H1 (cell line): Measurements from ENCODE around the gene TNFRSF1A. TPM values are rescaled to one million over a fixed set of nuclear protein-coding genes. Genes with fewer than 3 reads are reported as not detected.
A peak's percentile ranks its signal among the peaks of the same experiment; 100 is the strongest.

ENCODE experiments used
- CTCF ChIA-PET: fragments of 300-600 bp; sonication (Branson Sonifier 250); formaldehyde crosslinking; loops from one replicate; lab custom pipeline; 2021; ENCODE audit not compliant: partially characterized antibody; lab: Charles Lee
- POLR2A ChIA-PET: fragments of 300-600 bp; sonication (Branson Sonifier 250); formaldehyde crosslinking; loops from one replicate; lab custom pipeline; 2021; ENCODE audit warnings: inconsistent platforms; ENCODE audit not compliant: partially characterized antibody; lab: Charles Lee
- DNase-seq, 2 experiments: peaks; one replicate each; pipeline versions ENCODE4 v3.0.0 to v3.0.0-alpha.2; 2010 to 2022; ENCODE audit warnings: low spot score in 2 of 2, low read depth in 1 of 2, mixed read lengths in 1 of 2
- FAIRE-seq: peaks from 2 replicates; lab custom pipeline; 2011; peaks lifted over from hg19 to GRCh38; lab: Jason Lieb, UNC
- H2AFZ ChIP-seq: 2 replicates; pipeline ENCODE4 v1.8.1; 2012; ENCODE audit warnings: low read length, inconsistent platforms
- H2AK5ac ChIP-seq: 2 replicates; pipeline ENCODE4 v1.6.1; 2013; ENCODE audit warnings: low read depth, low read length
- H2BK120ac ChIP-seq: replicated peaks from 2 replicates; pipeline ENCODE3; 2013; ENCODE audit warnings: low read depth, low read length, inconsistent platforms
- H2BK12ac ChIP-seq: 2 replicates; pipeline ENCODE4 v1.6.1; 2013; ENCODE audit warnings: low read depth, low read length
- H2BK15ac ChIP-seq: 2 replicates; pipeline ENCODE4 v1.6.1; 2013; ENCODE audit warnings: low read length
- H2BK20ac ChIP-seq: 2 replicates; pipeline ENCODE4 v1.6.1; 2013; ENCODE audit warnings: low read length
- H2BK5ac ChIP-seq: 2 replicates; pipeline ENCODE4 v1.6.1; 2013; ENCODE audit warnings: low read depth, low read length
- H3K14ac ChIP-seq: 2 replicates; pipeline ENCODE4 v1.6.1; 2013; ENCODE audit warnings: inconsistent platforms; ENCODE audit not compliant: insufficient read length
- H3K18ac ChIP-seq: 2 replicates; pipeline ENCODE4 v1.6.1; 2013; ENCODE audit warnings: low read length; ENCODE audit errors: extremely low read depth
- H3K23ac ChIP-seq: 2 replicates; pipeline ENCODE4 v1.6.1; 2013; ENCODE audit warnings: inconsistent platforms; ENCODE audit not compliant: insufficient read length
- H3K23me2 ChIP-seq: 2 replicates; pipeline ENCODE4 v1.6.1; 2013; ENCODE audit warnings: low read depth, low read length
- H3K27ac ChIP-seq: 2 replicates; pipeline ENCODE4 v1.6.1; 2011; ENCODE audit warnings: low read depth, low read length, inconsistent platforms
- H3K27me3 ChIP-seq, 4 experiments: replicated peaks in 1 of 4; 1 replicate in 1 of 4; 2 replicates in 3 of 4; pipeline versions ENCODE4 v1.6.1 to v1.8.1; 2011 to 2013; ENCODE audit warnings: low read length in 3 of 4, mild to moderate bottlenecking in 3 of 4, inconsistent platforms in 2 of 4, mixed read lengths in 2 of 4, moderate library complexity in 1 of 4; ENCODE audit not compliant: control insufficient read depth in 3 of 4, insufficient read depth in 3 of 4; ENCODE audit errors: extremely low read depth in 1 of 4
- H3K36me3 ChIP-seq, 4 experiments: 2 replicates each; pipeline versions ENCODE4 v1.6.1 to v1.8.1; 2011 to 2013; ENCODE audit warnings: mild to moderate bottlenecking in 4 of 4, low read length in 3 of 4, moderate library complexity in 2 of 4, control low read depth in 1 of 4, inconsistent platforms in 1 of 4; ENCODE audit not compliant: insufficient read depth in 4 of 4, control insufficient read depth in 2 of 4
- H3K4ac ChIP-seq: replicated peaks from 2 replicates; pipeline ENCODE3; 2013; ENCODE audit warnings: low read length, low read depth, mixed read lengths, inconsistent platforms; ENCODE audit not compliant: insufficient read length
- H3K4me1 ChIP-seq, 4 experiments: replicated peaks in 1 of 4; 1 replicate in 1 of 4; 2 replicates in 3 of 4; pipeline versions ENCODE4 v1.6.1 to v1.8.1; 2011 to 2013; ENCODE audit warnings: low read length in 3 of 4, inconsistent platforms in 2 of 4, mixed read lengths in 1 of 4; ENCODE audit not compliant: insufficient read depth in 4 of 4, control insufficient read depth in 3 of 4
- H3K4me2 ChIP-seq, 2 experiments: 2 replicates each; pipeline versions ENCODE4 v1.6.1 to v1.8.1; 2011 to 2013; ENCODE audit warnings: low read depth in 2 of 2, low read length in 2 of 2, control low read depth in 1 of 2, inconsistent platforms in 1 of 2, mild to moderate bottlenecking in 1 of 2; ENCODE audit not compliant: insufficient read depth in 1 of 2
- H3K4me3 ChIP-seq, 4 experiments: fragments of 200-600, 300-600 bp in 1 of 4; sonication (generic), shearing (Covaris generic), sonication (Bioruptor Twin) in 1 of 4; 2 replicates each; pipeline versions ENCODE4 v1.5.1 to v1.8.1; 2011 to 2016; ENCODE audit warnings: low read length in 4 of 4, low read depth in 3 of 4, control low read depth in 2 of 4, inconsistent platforms in 2 of 4, mild to moderate bottlenecking in 2 of 4, mixed read lengths in 1 of 4, moderate library complexity in 1 of 4; ENCODE audit not compliant: insufficient read depth in 2 of 4; ENCODE audit errors: extremely low read depth in 1 of 4
- H3K56ac ChIP-seq: replicated peaks from 2 replicates; pipeline ENCODE3; 2013; ENCODE audit warnings: low read depth, mild to moderate bottlenecking, mixed read lengths, low read length, inconsistent platforms; ENCODE audit not compliant: insufficient read length
- H3K79me1 ChIP-seq: 2 replicates; pipeline ENCODE4 v1.6.1; 2013; ENCODE audit warnings: low read depth, low read length, control low read depth
- H3K79me2 ChIP-seq, 2 experiments: 2 replicates each; pipeline versions ENCODE4 v1.6.1 to v1.8.1; 2012 to 2013; ENCODE audit warnings: low read length in 2 of 2, mild to moderate bottlenecking in 2 of 2, inconsistent platforms in 1 of 2; ENCODE audit not compliant: insufficient read depth in 2 of 2, control insufficient read depth in 1 of 2
- H3K9ac ChIP-seq, 4 experiments: replicated peaks in 1 of 4; 1 replicate in 1 of 4; 2 replicates in 3 of 4; pipeline versions ENCODE4 v1.6.1 to v1.8.1; 2011 to 2013; ENCODE audit warnings: low read depth in 3 of 4, low read length in 3 of 4, control low read depth in 2 of 4, mild to moderate bottlenecking in 2 of 4, moderate library complexity in 2 of 4, inconsistent platforms in 1 of 4; ENCODE audit errors: extremely low read depth in 1 of 4
- H3K9me3 ChIP-seq, 2 experiments: 2 replicates each; pipeline versions ENCODE4 v1.6.1 to v1.8.1; 2012 to 2013; ENCODE audit warnings: mild to moderate bottlenecking in 2 of 2, moderate library complexity in 2 of 2, control low read depth in 1 of 2, inconsistent platforms in 1 of 2, low read depth in 1 of 2, low read length in 1 of 2, mixed read lengths in 1 of 2; ENCODE audit not compliant: insufficient read depth in 2 of 2
- H4K20me1 ChIP-seq, 2 experiments: replicated peaks in 1 of 2; 2 replicates each; pipeline versions ENCODE3 to v1.8.1; 2011 to 2013; ENCODE audit warnings: inconsistent platforms in 2 of 2, low read length in 2 of 2, mild to moderate bottlenecking in 1 of 2; ENCODE audit not compliant: insufficient read depth in 2 of 2, control insufficient read depth in 1 of 2
- H4K5ac ChIP-seq: 2 replicates; pipeline ENCODE4 v1.6.1; 2013; ENCODE audit warnings: low read length, low read depth, mixed read lengths, inconsistent platforms; ENCODE audit not compliant: insufficient read length
- H4K8ac ChIP-seq: 2 replicates; pipeline ENCODE4 v1.8.0; 2013; ENCODE audit warnings: mild to moderate bottlenecking, moderate library complexity, low read length, inconsistent platforms; ENCODE audit not compliant: insufficient read depth; ENCODE audit errors: extremely low read depth
- H4K91ac ChIP-seq: replicated peaks from 2 replicates; pipeline ENCODE3; 2013; ENCODE audit warnings: low read length, mixed read lengths, inconsistent platforms; ENCODE audit not compliant: insufficient read length
- BACH1 ChIP-seq: IDR thresholded peaks from 2 replicates; pipeline ENCODE4 v1.6.1; 2012; ENCODE audit warnings: low read length, improper control_type of control experiment
- CBX5 ChIP-seq: fragments of 300-800, 300-1000 bp; sonication (generic); IDR thresholded peaks from 2 replicates; pipeline ENCODE4 v1.7.1; 2016; ENCODE audit warnings: antibody characterized with exemption, low read length, low read depth
- CHD2 ChIP-seq: IDR thresholded peaks from 2 replicates; pipeline ENCODE4 v1.6.1; 2012; ENCODE audit warnings: low read length, improper control_type of control experiment
- CREB1 ChIP-seq: IDR thresholded peaks from 2 replicates; pipeline ENCODE4 v1.6.1; 2012; ENCODE audit warnings: inconsistent platforms
- GABPA ChIP-seq: IDR thresholded peaks from 2 replicates; pipeline ENCODE4 v1.6.1; 2011; ENCODE audit warnings: mild to moderate bottlenecking, low read length, moderate library complexity, borderline replicate concordance; ENCODE audit not compliant: insufficient read depth
- MAFK ChIP-seq: IDR thresholded peaks from 2 replicates; pipeline ENCODE4 v1.6.1; 2012; ENCODE audit warnings: low read depth, mild to moderate bottlenecking, improper control_type of control experiment, low read length
- RBBP5 ChIP-seq: IDR thresholded peaks from 2 replicates; pipeline ENCODE4 v1.7.1; 2012; ENCODE audit warnings: low read depth, mild to moderate bottlenecking, inconsistent platforms, low read length, moderate library complexity, borderline replicate concordance
- SP4 ChIP-seq: IDR thresholded peaks from 2 replicates; pipeline ENCODE4 v1.6.1; 2012; ENCODE audit warnings: low read length, inconsistent platforms
- TCF12 ChIP-seq: IDR thresholded peaks from 2 replicates; pipeline ENCODE4 v1.6.1; 2011; ENCODE audit warnings: low read depth, mild to moderate bottlenecking, low read length
- TEAD4 ChIP-seq: IDR thresholded peaks from 2 replicates; pipeline ENCODE4 v1.6.1; 2012; ENCODE audit warnings: low read depth, low read length, inconsistent platforms, mixed read lengths
- ZNF274 ChIP-seq: IDR thresholded peaks from 2 replicates; pipeline ENCODE4 v1.7.0; 2012; ENCODE audit warnings: low read length, borderline replicate concordance; ENCODE audit errors: extremely low read depth
- whole genome bisulfite sequencing, 2 experiments: shearing (Covaris generic) in 1 of 2; methylation state at CpG; one replicate each; pipeline versions ENCODE4 v1.1.6 to v1.1.7; 2013 to 2015; ENCODE audit warnings: low lambda C conversion rate in 2 of 2, mixed read lengths in 2 of 2, inconsistent platforms in 1 of 2, low coverage in 1 of 2, missing lambda C conversion rate in 1 of 2; ENCODE audit not compliant: insufficient replicate concordance in 2 of 2, insufficient coverage in 1 of 2, insufficient read length in 1 of 2; ENCODE audit errors: extremely low coverage in 1 of 2, missing lambda C conversion rate in 1 of 2; 5-methylcytosine and 5-hydroxymethylcytosine counted together
- polyA plus RNA-seq, 7 experiments: library from polyadenylated mRNA; depleted of rRNA in 3 of 7; stranded (reverse) in 5 of 7; unstranded in 2 of 7; fragments of >200 nt in 5 of 7; fragments of 200-250 nt in 2 of 7; gene quantifications; 1 replicate in 5 of 7; 2 replicates in 1 of 7; 4 replicates in 1 of 7; pipeline versions ENCODE4 v1.2.1 to v1.2.3, GENCODE V29; 2011 to 2013; ENCODE audit warnings: missing spikeins in 2 of 7, mixed read lengths in 2 of 7
- total RNA-seq: library from RNA; stranded (reverse); fragmentation: NEBNext Ultra II Directional; extraction: Animal tissue kit (Norgen Biotek cat#: 25700); gene quantifications from 2 replicates; pipeline ENCODE4 v1.2.1, GENCODE V29; 2021

TNFRSF1A gene
- total and polyA plus RNA-seq, 2 of the 8 experiments (the other 6 are each of a cell fraction or from before 2014, with no cell fraction given), result 28.7 to 42.1 TPM

- TF ChIP-seq MAFK (no peak), CBX5 (no peak), ZNF274 (no peak), RBBP5 (no peak), CHD2 (no peak), CREB1 (no peak), SP4 (no peak), TCF12 (no peak), GABPA (no peak), BACH1 (no peak), TEAD4 (no peak)
- H3K14ac ChIP-seq, result no peak overlapping the region
- no peak overlapping the region for H4K5ac ChIP-seq
- H4K20me1 ChIP-seq, result no peaks in the 10 kb centered on the region
- peak overlapping the region; percentile 88; the same call in 1 of the 2 replicates for H2BK20ac ChIP-seq
- H3K27me3 ChIP-seq, result peaks cover 0 to 26% (median 20%) of the 10 kb centered on the region in 4 experiments; a peak in 6 of 7 replicates
- no peak overlapping the region for H3K23ac ChIP-seq
- H3K79me2 ChIP-seq, result no peaks in the 10 kb centered on the region
- peak overlapping the region; percentile 93 for H2BK12ac ChIP-seq
- H2AFZ ChIP-seq, result no peak overlapping the region
- H3K79me1 ChIP-seq, result no peaks in the 10 kb centered on the region
- ChIA-PET CTCF (interaction anchor here (0.6 to 3.0 kb wide), 11 partner anchors 9 to 95 kb away, joined by 3 to 19 read pairs (median 3); partner anchors contain the start of gene TAPBPL), POLR2A (interaction anchor here (0.6 to 6.8 kb wide), 14 partner anchors 8 to 142 kb away, joined by 3 to 57 read pairs (median 6); partner anchors contain the start of genes SCNN1A, TNFRSF1A and VAMP1)
- peaks cover 1% of the 10 kb centered on the region; the same call in 1 of the 2 replicates for H3K23me2 ChIP-seq
- H3K9ac ChIP-seq, result no peak overlapping the region
- no peak overlapping the region for H3K56ac ChIP-seq
- H4K91ac ChIP-seq, result peak overlapping the region; percentile 63
- no peak overlapping the region for H2BK120ac ChIP-seq
- peaks cover 0 to 32% (median 25%) of the 10 kb centered on the region in 4 experiments; a peak in 6 of 7 replicates for H3K4me1 ChIP-seq
- H3K9me3 ChIP-seq, result no peaks in the 10 kb centered on the region
- DNase-seq (no peak), FAIRE-seq (no peak)
- H3K4ac ChIP-seq, result no peak overlapping the region
- no peak overlapping the region for H4K8ac ChIP-seq
- peak overlapping the region; percentile 82 for H2AK5ac ChIP-seq
- H3K4me2 ChIP-seq, result no peak overlapping the region
- H2BK5ac ChIP-seq, result 0 out of 2 replicates have a peak overlapping the region, but pooled peaks have one; percentile 73
- peak overlapping the region; percentile 64 for H3K18ac ChIP-seq
- WGBS, 2 experiments, result 41% methylated on average over 7 of the region's 7 CpGs; no CpG with 5 or more reads in 1 of the 2 experiments
- H2BK15ac ChIP-seq, result peak overlapping the region; percentile 66
- no peak overlapping the region for H3K27ac ChIP-seq
- H3K36me3 ChIP-seq, result no peaks in the 10 kb centered on the region
- no peak overlapping the region for H3K4me3 ChIP-seq
These were observed 40.5 kb upstream of the TNFRSF1A start for GRCh38 chr12:6382371-6382770.
